NAMALWA (cell line): ENCODE data around the gene AHNAK2.

Source experiments
- DNase-seq: peaks from one replicate; pipeline ENCODE4 v3.0.0-alpha.2; 2015; ENCODE audit warnings: low spot score

The AHNAK2 gene

DNA sequence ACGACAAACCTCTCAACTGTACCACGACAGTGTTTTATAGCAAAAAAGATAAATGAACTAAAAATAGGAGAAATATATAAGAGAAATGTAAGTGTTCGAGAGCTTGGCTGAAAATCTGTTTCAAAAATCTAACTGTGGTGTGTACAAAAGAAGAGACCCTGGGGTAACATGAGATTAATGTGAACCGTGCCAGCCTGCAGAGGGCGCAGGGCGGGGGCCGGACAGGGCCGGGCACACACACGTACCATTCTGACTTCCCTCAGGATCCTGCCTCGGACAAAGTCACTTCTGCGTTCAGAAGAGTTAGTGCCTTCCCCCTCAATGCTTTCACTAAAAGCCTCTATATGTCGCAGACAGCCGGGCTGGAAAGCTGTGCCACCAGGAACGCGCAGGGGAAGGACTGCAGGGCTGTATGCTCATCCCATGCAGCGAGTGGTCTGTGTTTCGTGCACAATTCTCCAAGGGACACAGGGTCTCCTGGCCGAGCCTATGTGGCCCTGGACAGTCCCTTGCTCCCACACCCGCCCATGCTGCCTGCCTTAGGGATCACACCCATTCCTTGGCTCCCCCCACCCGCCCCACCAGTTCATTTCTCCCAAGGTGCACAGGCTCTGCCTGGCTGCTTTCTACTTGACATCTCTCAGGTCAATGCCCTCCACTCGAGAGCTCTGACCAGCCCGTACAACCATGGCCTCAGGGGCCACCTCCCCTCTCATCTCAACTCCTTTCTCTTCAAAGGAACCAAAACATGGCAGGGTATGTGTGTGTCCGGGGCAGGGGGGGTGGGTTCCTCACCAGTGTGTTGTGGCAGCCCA, 34.2 kb upstream of the AHNAK2 start:
- DNase-seq, result no peak

- DNase-seq, result no peak
Measured at GRCh38 chr14:105011312-105011990, 33.3 kb upstream of the AHNAK2 start.

- no peak for DNase-seq
Measured at GRCh38 chr14:105010891-105011291, 32.7 kb upstream of the AHNAK2 start.

GRCh38 chr14:105010106-105010505, 31.9 kb upstream of the AHNAK2 start:
- DNase-seq, result no peak

- no peak for DNase-seq
Measured at GRCh38 chr14:105007593-105008264, 29.6 kb upstream of the AHNAK2 start.

GRCh38 chr14:105006831-105007592, 28.8 kb upstream of the AHNAK2 start:
- no peak for DNase-seq

DNA sequence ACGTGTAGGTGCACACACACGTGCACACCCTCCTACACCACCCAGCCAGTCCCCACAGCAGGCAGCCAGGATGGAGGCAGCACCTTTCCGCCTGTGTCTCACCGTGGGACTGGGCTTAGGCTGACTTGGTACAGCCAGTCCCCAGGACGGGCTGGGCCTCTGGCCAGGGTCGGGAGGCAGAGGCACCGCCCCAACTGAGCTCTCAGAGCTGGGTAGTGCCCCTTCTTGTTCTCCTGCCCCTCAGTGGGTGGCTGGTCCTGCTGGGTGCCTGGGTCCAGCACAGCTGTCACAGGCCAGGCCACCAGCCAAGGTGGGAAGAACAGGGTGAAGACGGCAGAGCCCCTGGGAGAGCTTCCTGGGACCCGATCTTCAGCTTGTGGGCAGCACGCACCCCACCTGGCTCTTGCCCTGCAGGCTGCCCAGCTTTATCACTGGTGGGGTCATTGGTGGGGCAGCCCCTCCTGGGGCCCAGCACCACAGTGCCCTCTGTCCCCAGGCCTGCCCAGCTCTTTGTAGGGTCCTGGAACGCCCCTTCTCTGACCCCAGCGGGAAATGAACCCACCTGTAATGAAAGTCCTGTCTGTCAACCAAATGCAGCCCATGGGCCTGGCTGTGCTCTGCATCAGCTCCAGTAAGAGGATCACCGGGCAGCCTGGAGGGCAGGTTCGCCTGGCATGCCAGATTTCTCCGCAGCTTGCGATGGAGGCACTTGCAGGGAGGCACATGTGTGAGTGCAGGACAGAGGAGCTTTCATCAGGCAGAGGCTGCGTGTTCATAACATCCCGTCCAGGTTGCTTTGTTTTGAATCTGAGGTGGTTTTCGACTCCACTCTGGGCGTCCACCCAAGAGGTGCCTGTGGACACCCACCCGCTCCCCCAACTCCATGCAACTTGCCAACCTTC, 28.0 kb upstream of the AHNAK2 start:
- DNase-seq, result no peak

DNA sequence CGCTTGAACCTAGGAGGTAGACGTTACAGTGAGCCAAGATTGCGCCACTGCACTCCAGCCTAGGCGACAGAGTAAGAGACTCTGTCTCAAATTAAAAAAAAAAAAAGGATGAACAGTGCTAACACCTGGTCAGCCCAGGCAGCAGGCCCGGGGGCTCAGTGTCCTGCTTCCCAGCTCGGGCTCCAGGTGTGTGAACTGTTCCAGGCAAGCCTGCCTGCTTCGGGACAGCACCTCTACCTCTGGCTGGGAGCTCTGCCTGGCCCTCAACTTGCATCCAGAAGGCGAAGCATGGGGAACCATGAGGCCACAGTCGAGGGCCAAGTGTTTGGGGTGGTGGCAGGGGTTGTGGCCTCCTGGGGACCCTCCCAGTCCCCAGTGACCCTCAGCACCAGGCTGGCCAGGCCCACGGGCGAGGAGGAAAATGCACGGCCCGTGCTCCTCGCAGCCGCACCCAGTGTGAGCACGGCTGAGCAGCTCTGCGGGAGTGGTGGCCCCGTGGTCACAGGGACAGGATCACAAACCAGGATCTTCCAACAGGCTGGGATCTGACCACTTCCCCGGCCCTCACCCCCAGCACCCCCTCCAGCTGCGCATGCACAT, 27.3 kb upstream of the AHNAK2 start:
- no peak for DNase-seq

DNA sequence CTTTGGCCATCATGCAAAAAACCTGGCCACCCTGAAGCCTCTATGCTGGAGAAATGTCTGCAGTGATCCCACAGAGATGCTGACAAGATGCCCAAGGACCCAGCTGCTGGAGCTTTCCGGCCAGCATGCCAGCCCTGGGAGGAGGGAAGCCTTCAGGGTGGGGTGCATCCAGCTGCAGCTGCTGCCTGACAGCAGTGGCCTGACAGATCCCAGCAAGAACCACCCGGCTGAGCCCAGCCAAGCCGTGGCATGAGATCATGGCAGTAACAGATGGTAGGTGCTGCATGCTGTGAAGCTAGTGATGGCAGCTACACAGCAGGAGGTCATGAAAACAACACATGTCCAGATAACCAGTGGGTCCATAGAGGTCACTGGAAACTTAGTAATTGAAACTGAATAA, 21.2 kb upstream of the AHNAK2 start:
- no peak for DNase-seq

GRCh38 chr14:104998801-104999200, 20.6 kb upstream of the AHNAK2 start:
- DNase-seq, result no peak

DNA sequence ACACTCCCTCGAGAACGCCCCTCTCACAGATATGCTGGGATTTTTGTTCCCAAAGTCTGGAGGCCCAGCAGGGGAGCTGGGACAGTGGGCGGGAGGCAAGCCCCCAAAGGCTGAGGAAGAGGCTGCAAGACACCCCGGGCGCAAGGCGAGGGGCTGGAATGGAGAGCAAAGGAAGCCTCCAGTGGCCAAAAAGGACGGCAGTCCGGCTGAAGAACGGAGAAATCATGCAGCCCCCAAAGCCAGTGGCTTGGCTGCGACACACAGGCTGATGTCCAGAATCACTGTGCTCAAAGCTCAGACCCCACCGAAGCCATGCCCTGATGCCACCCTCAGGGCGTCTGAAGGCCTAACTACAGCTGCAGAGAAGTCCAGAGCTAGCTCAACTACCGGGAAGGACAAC, 18.3 kb upstream of the AHNAK2 start:
- no peak for DNase-seq

GRCh38 chr14:104996032-104996431, 17.9 kb upstream of the AHNAK2 start:
- DNase-seq, result no peak

DNA sequence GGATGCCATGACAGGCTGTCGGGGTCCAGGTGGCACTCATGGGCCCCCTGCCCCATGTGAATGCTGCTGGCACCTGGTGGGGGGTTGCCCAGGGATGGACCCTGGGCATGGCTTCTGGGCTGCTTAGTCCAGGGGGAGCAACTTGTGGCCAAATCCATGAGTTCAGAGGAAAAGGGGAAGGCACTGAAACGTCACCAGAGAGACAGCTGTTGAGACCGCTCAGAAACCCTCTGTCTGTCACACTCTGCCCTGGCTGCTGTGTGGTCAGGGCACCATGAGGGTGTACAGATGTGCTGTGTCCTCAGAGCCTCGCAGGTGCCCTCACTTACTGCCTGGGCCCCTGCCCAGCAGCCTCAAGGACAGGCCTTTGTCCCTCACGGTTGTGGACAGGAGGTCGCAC, 16.8 kb upstream of the AHNAK2 start:
- no peak for DNase-seq

DNA sequence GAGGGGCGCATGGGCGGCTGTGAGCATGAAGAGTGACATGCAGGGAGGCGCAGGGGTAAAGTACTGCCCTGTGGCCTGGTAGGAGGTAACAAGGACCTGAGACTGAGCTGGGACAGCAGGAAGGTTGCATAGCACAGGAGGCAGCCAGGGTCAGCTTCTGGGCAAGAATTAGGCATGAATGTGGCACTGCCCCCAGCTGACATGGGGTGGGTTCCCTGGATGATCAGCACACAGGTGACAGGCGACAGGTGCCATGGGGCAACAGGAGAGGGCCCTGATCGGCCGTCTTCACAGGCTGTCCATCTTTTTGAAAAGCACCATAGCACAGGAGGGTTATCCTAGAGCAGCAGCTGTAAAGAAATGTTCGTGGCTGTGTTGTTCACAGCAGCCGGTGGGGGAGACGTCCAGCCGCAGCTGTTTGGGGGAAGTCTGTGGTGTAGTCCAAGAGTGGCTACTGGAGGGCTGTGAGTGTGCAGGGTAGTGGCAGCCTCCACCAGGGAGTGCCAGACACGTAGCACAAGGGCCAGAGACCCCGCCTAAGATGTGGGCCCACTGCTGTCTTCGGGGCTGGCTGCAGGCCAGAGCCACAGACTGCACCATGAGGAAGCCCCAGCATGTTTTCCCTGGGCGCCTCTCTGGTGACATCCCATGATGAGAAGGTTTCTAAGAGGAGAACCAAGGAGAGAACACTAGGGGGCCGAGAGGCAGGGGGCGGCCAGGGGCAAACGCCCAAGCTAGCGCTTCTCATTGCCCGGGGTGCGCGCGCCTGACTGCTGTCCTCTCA, 15.8 kb upstream of the AHNAK2 start:
- no peak for DNase-seq

DNA sequence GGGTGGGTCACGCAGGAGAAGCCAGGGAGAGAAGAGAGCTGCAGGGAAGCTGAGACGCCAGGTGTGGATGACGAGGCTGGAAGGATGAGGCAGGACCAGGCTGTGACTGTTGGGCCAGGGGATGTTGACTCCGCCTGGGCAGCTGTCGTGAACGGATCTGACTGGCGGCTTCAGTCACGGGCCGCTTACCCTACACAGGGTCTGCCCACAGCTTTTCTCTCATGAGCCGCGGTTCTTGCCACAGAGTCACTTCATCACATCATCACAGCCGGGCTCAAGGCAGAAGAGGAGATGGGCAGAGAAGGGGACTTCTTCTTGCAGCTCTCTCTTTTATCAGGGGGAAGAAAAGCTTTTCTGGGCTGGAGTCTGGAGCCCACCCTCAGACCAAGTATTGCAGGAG, 15.1 kb upstream of the AHNAK2 start:
- no peak for DNase-seq

DNA sequence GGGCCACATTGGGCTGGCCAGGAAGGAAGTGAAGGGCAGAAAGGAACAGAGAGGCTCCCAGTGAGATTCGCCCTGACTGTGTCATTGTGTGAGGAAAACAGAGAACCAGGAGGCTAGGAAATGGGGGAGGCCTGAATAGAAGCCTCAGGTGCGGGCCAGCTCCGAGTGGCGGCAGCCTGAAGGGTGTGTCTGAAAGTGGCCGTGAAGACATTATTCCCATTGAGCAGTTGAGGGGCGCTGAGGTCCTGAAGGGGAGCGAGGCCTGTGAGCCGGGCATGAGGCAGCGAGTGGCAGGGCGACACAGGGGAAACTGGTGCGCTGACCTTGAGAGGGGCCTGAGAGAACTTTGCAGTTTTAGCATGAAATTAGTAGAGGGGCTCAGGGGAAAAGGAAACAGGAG, 14.3 kb upstream of the AHNAK2 start:
- no peak for DNase-seq

DNA sequence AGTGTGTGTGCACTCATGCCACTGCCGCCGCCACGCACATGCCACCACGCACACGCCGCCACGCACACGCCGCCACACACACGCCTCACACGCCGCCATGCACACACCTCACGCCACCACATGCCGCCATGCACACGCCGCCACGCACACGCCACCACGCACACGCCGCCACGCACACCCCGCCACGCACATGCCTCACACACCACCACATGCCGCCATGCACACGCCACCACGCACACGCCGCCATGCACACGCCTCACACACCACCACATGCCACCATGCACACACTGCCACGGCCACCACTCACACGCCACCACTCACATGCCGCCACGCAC, 13.7 kb upstream of the AHNAK2 start:
- DNase-seq, result no peak

- DNase-seq, result no peak
Measured at GRCh38 chr14:104989951-104990303, 11.8 kb upstream of the AHNAK2 start.

GRCh38 chr14:104989236-104989950, 11.2 kb upstream of the AHNAK2 start:
- no peak for DNase-seq
